K562 (cell line): ENCODE measurements around the gene C3. TPM values are rescaled to one million over a fixed set of nuclear protein-coding genes. Genes with fewer than 3 reads are reported as not detected.

ENCODE experiments used
- BCL6 ChIP-seq: fragments of 250-450 bp; sonication (Bioruptor Pico); IDR thresholded peaks from 2 replicates; pipeline ENCODE4 v1.4.0; 2020
- BDP1 ChIP-seq: IDR thresholded peaks from 3 replicates; pipeline ENCODE4 v1.6.1; 2011; ENCODE audit not compliant: insufficient read length, insufficient read depth
- CBFA2T3 ChIP-seq: fragments of 450-650 bp; IDR thresholded peaks from 2 replicates; pipeline ENCODE4 v1.6.1; 2017
- CHD1 ChIP-seq: fragments of 200-600 bp; sonication (generic); IDR thresholded peaks from one replicate; pipeline ENCODE4 v1.6.1; 2012; ENCODE audit warnings: mild to moderate bottlenecking, moderate library complexity, low read length, inconsistent platforms
- GTF2F1 ChIP-seq: IDR thresholded peaks from 2 replicates; pipeline ENCODE4 v1.6.1; 2011; ENCODE audit warnings: low read depth, low read length, improper control_type of control experiment
- HIVEP1 ChIP-seq: fragments of 250-450 bp; sonication (Bioruptor Pico); IDR thresholded peaks from 2 replicates; pipeline ENCODE4 v1.4.0; 2020; ENCODE audit warnings: mild to moderate bottlenecking
- JUND ChIP-seq, 2 experiments: IDR thresholded peaks; 2 replicates in 1 of 2; 3 replicates in 1 of 2; pipeline ENCODE4 v1.6.1; 2011; ENCODE audit warnings: borderline replicate concordance in 2 of 2, low read depth in 2 of 2, low read length in 2 of 2, improper control_type of control experiment in 1 of 2, missing biosample characterization in 1 of 2, missing genetic modification characterization in 1 of 2, missing genetic modification reagents in 1 of 2
- KAT8 ChIP-seq: fragments of 450-650 bp; IDR thresholded peaks from 2 replicates; pipeline ENCODE4 v1.6.1; 2016; ENCODE audit warnings: low read depth, mild to moderate bottlenecking
- KLF16 ChIP-seq: IDR thresholded peaks from 2 replicates; pipeline ENCODE4 v1.6.1; 2016; ENCODE audit warnings: antibody characterized with exemption
- MEF2A ChIP-seq: IDR thresholded peaks from 2 replicates; pipeline ENCODE4 v1.6.1; 2011; ENCODE audit warnings: low read depth, mild to moderate bottlenecking, low read length, moderate library complexity; ENCODE audit not compliant: control insufficient read depth
- MXI1 ChIP-seq: IDR thresholded peaks from 2 replicates; pipeline ENCODE4 v1.6.1; 2011; ENCODE audit warnings: low read depth, mild to moderate bottlenecking, improper control_type of control experiment, low read length
- PCBP2 ChIP-seq: fragments of 200-400 bp; formaldehyde crosslinking; IDR thresholded peaks from 2 replicates; pipeline ENCODE4 v1.6.1; 2018; ENCODE audit warnings: low read length, low read depth, mild to moderate bottlenecking, moderate library complexity; ENCODE audit not compliant: poor library complexity, severe bottlenecking
- SIN3B ChIP-seq: fragments of 450-650 bp; IDR thresholded peaks from 2 replicates; pipeline ENCODE4 v1.6.1; 2017; ENCODE audit warnings: low read depth, mild to moderate bottlenecking, moderate library complexity
- TAF15 ChIP-seq: fragments of 200-400 bp; formaldehyde crosslinking; IDR thresholded peaks from 2 replicates; pipeline ENCODE4 v1.6.1; 2017; ENCODE audit warnings: mild to moderate bottlenecking, low read depth, low read length, moderate library complexity
- XRCC4 ChIP-seq: IDR thresholded peaks from one replicate; pipeline ENCODE4 v1.6.1; 2011; ENCODE audit not compliant: insufficient read depth, insufficient read length; ENCODE audit errors: extremely low read depth
- ZBED1 ChIP-seq: IDR thresholded peaks from 2 replicates; pipeline ENCODE4 v1.6.1; 2014
- ZNF165 ChIP-seq: fragments of 250-450 bp; sonication (Bioruptor Pico); IDR thresholded peaks from 2 replicates; pipeline ENCODE4 v1.4.0; 2020; ENCODE audit warnings: borderline replicate concordance
- ZNF239 ChIP-seq: fragments of 250-450 bp; sonication (Bioruptor Pico); IDR thresholded peaks from 2 replicates; pipeline ENCODE4 v1.4.0; 2020; ENCODE audit warnings: mild to moderate bottlenecking
- polyA plus RNA-seq, 8 experiments: library from polyadenylated mRNA; depleted of rRNA in 4 of 8; stranded (reverse) in 5 of 8; unstranded in 3 of 8; fragments of >200 nt; fragmentation: Nextera tagmentation in 2 of 8; fragmentation: Illumina TruSeq in 1 of 8; extraction: Ambion mirVana in 2 of 8; extraction: Trizol in 1 of 8; gene quantifications; 2 replicates each; pipeline versions ENCODE4 v1.2.1 to v1.2.3, GENCODE V29; 2011 to 2014; ENCODE audit warnings: inconsistent platforms in 1 of 8, missing spikeins in 1 of 8
- total RNA-seq, 7 experiments: library from RNA; depleted of rRNA in 6 of 7; stranded (reverse); fragments of >200 nt in 6 of 7; fragmentation: Illumina TruSeq in 2 of 7; extraction: Trizol in 2 of 7; gene quantifications; 2 replicates each; pipeline versions ENCODE4 v1.2.1 to v1.2.3, GENCODE V29; 2011 to 2021; ENCODE audit warnings: low replicate concordance in 1 of 7
- TF ChIP-seq, protein P1 (sequence below): sonication (generic); formaldehyde crosslinking; IDR thresholded peaks from 2 replicates; pipeline ENCODE4 v1.8.0; 2022; ENCODE audit warnings: missing genetic modification reagents, mild to moderate bottlenecking, borderline replicate concordance
- TF ChIP-seq, protein P2 (sequence below): fragments of 250-450 bp; sonication (Bioruptor Pico); IDR thresholded peaks from 2 replicates; pipeline ENCODE4 v1.9.0; 2021; ENCODE audit warnings: mild to moderate bottlenecking, inconsistent platforms
- TF ChIP-seq, protein P3 (sequence below): fragments of 250-450 bp; sonication (Bioruptor Pico); IDR thresholded peaks from 2 replicates; pipeline ENCODE4 v1.8.0; 2021; ENCODE audit warnings: moderate library complexity, mild to moderate bottlenecking, inconsistent platforms
- TF ChIP-seq, protein P4 (sequence below): fragments of 250-450 bp; sonication (Bioruptor Pico); IDR thresholded peaks from 2 replicates; pipeline ENCODE4 v1.8.0; 2022; ENCODE audit warnings: moderate library complexity, mild to moderate bottlenecking, inconsistent platforms
- TF ChIP-seq, protein P5 (sequence below): sonication (generic); formaldehyde crosslinking; IDR thresholded peaks from 2 replicates; pipeline ENCODE4 v1.9.0; 2022; ENCODE audit warnings: mild to moderate bottlenecking, missing genetic modification reagents

Gene C3
- total and polyA plus RNA-seq, 9 of the 15 experiments (the other 6 are each of a cell fraction or from before 2014, with no cell fraction given), result 0.59 to 10.6 (median 2.2) TPM

DNA sequence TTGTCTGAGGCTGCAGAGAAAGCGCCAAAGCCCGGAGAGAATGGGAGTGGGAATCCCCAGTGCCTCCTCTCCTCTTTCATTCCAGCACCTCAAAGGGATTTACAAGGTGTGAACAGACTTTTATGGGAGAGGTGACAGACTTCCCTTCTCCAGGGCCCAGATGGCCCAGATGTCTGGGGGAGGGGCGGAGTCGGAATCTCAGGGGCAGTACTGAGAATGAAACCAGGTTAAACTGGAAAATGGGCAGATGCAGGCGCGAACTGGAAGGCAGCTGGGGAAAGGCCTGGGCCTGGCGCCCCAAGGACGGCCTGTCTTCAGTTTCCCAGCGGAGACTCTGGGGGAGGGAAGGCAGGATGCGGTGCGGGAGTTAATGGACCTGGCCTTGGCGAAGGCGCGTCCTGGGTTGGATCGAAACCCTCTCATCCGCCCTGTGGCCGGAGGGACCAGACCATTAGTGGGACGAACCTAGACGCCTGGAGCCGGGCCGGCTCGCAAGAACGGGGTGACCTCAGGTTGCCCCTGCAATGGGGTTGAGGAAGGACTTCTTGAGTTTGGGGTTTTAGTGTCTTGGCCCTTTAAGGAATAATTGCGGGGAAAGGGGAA is 18.4 kb upstream of the C3 start (continued):
- TF ChIP-seq GTF2F1 (no peak), PCBP2 (no peak), CBFA2T3 (no peak), MEF2A (no peak), MXI1 (no peak), SIN3B (no peak), ZBED1 (no peak), TAF15 (no peak), ZNF165 (no peak), ZNF239 (no peak), XRCC4 (no peak), BDP1 (no peak), KLF16 (no peak), KAT8 (no peak), BCL6 (no peak), HIVEP1 (no peak), CHD1 (no peak), JUND (IDR thresholded peaks at IDR 0.05; ENCODE audit: borderline replicate concordance, low read depth, low read length) (no peak), JUND (tag; IDR thresholded peaks at IDR 0.05; ENCODE audit: borderline replicate concordance, low read depth, low read length) (no peak)
- TF ChIP-seq, protein P1, sequence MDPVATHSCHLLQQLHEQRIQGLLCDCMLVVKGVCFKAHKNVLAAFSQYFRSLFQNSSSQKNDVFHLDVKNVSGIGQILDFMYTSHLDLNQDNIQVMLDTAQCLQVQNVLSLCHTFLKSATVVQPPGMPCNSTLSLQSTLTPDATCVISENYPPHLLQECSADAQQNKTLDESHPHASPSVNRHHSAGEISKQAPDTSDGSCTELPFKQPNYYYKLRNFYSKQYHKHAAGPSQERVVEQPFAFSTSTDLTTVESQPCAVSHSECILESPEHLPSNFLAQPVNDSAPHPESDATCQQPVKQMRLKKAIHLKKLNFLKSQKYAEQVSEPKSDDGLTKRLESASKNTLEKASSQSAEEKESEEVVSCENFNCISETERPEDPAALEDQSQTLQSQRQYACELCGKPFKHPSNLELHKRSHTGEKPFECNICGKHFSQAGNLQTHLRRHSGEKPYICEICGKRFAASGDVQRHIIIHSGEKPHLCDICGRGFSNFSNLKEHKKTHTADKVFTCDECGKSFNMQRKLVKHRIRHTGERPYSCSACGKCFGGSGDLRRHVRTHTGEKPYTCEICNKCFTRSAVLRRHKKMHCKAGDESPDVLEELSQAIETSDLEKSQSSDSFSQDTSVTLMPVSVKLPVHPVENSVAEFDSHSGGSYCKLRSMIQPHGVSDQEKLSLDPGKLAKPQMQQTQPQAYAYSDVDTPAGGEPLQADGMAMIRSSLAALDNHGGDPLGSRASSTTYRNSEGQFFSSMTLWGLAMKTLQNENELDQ (CRISPR knock-in tag), result 0 out of 2 replicates have a peak, but pooled peaks have one; percentile 43
- TF ChIP-seq, protein P2, sequence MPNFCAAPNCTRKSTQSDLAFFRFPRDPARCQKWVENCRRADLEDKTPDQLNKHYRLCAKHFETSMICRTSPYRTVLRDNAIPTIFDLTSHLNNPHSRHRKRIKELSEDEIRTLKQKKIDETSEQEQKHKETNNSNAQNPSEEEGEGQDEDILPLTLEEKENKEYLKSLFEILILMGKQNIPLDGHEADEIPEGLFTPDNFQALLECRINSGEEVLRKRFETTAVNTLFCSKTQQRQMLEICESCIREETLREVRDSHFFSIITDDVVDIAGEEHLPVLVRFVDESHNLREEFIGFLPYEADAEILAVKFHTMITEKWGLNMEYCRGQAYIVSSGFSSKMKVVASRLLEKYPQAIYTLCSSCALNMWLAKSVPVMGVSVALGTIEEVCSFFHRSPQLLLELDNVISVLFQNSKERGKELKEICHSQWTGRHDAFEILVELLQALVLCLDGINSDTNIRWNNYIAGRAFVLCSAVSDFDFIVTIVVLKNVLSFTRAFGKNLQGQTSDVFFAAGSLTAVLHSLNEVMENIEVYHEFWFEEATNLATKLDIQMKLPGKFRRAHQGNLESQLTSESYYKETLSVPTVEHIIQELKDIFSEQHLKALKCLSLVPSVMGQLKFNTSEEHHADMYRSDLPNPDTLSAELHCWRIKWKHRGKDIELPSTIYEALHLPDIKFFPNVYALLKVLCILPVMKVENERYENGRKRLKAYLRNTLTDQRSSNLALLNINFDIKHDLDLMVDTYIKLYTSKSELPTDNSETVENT (CRISPR knock-in tag), result no peak
- TF ChIP-seq, protein P3, sequence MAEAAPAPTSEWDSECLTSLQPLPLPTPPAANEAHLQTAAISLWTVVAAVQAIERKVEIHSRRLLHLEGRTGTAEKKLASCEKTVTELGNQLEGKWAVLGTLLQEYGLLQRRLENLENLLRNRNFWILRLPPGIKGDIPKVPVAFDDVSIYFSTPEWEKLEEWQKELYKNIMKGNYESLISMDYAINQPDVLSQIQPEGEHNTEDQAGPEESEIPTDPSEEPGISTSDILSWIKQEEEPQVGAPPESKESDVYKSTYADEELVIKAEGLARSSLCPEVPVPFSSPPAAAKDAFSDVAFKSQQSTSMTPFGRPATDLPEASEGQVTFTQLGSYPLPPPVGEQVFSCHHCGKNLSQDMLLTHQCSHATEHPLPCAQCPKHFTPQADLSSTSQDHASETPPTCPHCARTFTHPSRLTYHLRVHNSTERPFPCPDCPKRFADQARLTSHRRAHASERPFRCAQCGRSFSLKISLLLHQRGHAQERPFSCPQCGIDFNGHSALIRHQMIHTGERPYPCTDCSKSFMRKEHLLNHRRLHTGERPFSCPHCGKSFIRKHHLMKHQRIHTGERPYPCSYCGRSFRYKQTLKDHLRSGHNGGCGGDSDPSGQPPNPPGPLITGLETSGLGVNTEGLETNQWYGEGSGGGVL (CRISPR knock-in tag), result no peak
- TF ChIP-seq, protein P4, sequence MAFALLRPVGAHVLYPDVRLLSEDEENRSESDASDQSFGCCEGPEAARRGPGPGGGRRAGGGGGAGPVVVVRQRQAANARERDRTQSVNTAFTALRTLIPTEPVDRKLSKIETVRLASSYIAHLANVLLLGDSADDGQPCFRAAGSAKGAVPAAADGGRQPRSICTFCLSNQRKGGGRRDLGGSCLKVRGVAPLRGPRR (CRISPR knock-in tag), result no peak
- TF ChIP-seq, protein P5, sequence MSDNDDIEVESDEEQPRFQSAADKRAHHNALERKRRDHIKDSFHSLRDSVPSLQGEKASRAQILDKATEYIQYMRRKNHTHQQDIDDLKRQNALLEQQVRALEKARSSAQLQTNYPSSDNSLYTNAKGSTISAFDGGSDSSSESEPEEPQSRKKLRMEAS (CRISPR knock-in tag), result peak; percentile 32; the same call in 1 of the 2 replicates
